MM.1S (cell line): ENCODE results near the gene FMN1.

Source experiments
- CTCF ChIP-seq: fragments of 300-600 bp; sonication (generic); IDR thresholded peaks from 2 replicates; pipeline ENCODE4 v1.5.1; 2016; ENCODE audit warnings: antibody characterized with exemption, low read length, mixed read lengths
- EZH2phosphoT487 ChIP-seq: fragments of 300-600 bp; sonication (generic); IDR thresholded peaks from 2 replicates; pipeline ENCODE4 v1.6.1; 2018; ENCODE audit warnings: antibody characterized with exemption, low read length

GRCh38 chr15:33234020-33234461 is 39.5 kb upstream of the FMN1 start:
- TF ChIP-seq CTCF: peak; percentile 70
- no peak for TF ChIP-seq EZH2phosphoT487
